DMS53 treated with DMSO at 0.1 percent for 48 hours (cell line): ENCODE data around the gene PPP2R2C.
A peak's percentile ranks its signal among the peaks of the same experiment; 100 is the strongest.

ENCODE experiments used
- DNase-seq: peaks from one replicate; lab custom pipeline; 2025; ENCODE audit not compliant: unreplicated experiment; lab: John Stamatoyannopoulos, UW

PPP2R2C gene

GRCh38 chr4:6472387-6473263 lies at the start of gene PPP2R2C:
Gene PPP2R2C (minus strand): TSS chr4:6472614. CDS start chr4:6472229, 385 bp downstream.
- peak; percentile 50 for DNase-seq

GRCh38 chr4:6520978-6521377 lies 48.6 kb upstream of the PPP2R2C start:
- no peak for DNase-seq

GRCh38 chr4:6520051-6520636 lies 47.7 kb upstream of the PPP2R2C start:
- no peak for DNase-seq

GRCh38 chr4:6517171-6517570 lies 44.8 kb upstream of the PPP2R2C start:
- no peak for DNase-seq

GRCh38 chr4:6516762-6517161 lies 44.3 kb upstream of the PPP2R2C start:
- DNase-seq = no peak

- no peak for DNase-seq
These were observed 43.9 kb upstream of the PPP2R2C start for GRCh38 chr4:6516281-6516680.

GRCh38 chr4:6513678-6514077 lies 41.3 kb upstream of the PPP2R2C start:
- DNase-seq = no peak

- DNase-seq = no peak
These were observed 37.2 kb upstream of the PPP2R2C start for GRCh38 chr4:6509587-6509986.

- no peak for DNase-seq
These were observed 34.9 kb upstream of the PPP2R2C start for GRCh38 chr4:6507345-6507744.

GRCh38 chr4:6506616-6507140 lies 34.3 kb upstream of the PPP2R2C start:
- no peak for DNase-seq

- DNase-seq = peak; percentile 36
These were observed 32.6 kb upstream of the PPP2R2C start for GRCh38 chr4:6504900-6505496.

GRCh38 chr4:6502747-6503465 lies 30.5 kb upstream of the PPP2R2C start:
- no peak for DNase-seq

GRCh38 chr4:6502147-6502546 lies 29.7 kb upstream of the PPP2R2C start:
- DNase-seq = no peak

- DNase-seq = no peak
These were observed 28.8 kb upstream of the PPP2R2C start for GRCh38 chr4:6501171-6501570.

GRCh38 chr4:6500481-6501140 lies 28.2 kb upstream of the PPP2R2C start:
- DNase-seq = no peak

GRCh38 chr4:6499238-6499600 lies 26.8 kb upstream of the PPP2R2C start:
- no peak for DNase-seq

- DNase-seq = no peak
These were observed 26.3 kb upstream of the PPP2R2C start for GRCh38 chr4:6498511-6499237.

- no peak for DNase-seq
These were observed 25.4 kb upstream of the PPP2R2C start for GRCh38 chr4:6497796-6498195.

GRCh38 chr4:6495736-6496135 lies 23.3 kb upstream of the PPP2R2C start:
- no peak for DNase-seq

- no peak for DNase-seq
These were observed 22.8 kb upstream of the PPP2R2C start for GRCh38 chr4:6495296-6495590.
